Panc1 (cell line): ENCODE data around the gene GALNTL6.

Experiments
- TF ChIP-seq, protein P1 (sequence below), 2 experiments: IDR thresholded peaks; 2 replicates each; pipeline ENCODE4 v1.6.1; 2011 to 2012; ENCODE audit warnings: low read depth in 2 of 2, control low read depth in 1 of 2, low read length in 1 of 2, mild to moderate bottlenecking in 1 of 2, moderate library complexity in 1 of 2; ENCODE audit not compliant: insufficient read depth in 1 of 2
- TF ChIP-seq, protein P2 (sequence below): fragments of 450-650 bp; IDR thresholded peaks from 2 replicates; pipeline ENCODE4 v1.5.1; 2017; ENCODE audit warnings: mild to moderate bottlenecking

DNA sequence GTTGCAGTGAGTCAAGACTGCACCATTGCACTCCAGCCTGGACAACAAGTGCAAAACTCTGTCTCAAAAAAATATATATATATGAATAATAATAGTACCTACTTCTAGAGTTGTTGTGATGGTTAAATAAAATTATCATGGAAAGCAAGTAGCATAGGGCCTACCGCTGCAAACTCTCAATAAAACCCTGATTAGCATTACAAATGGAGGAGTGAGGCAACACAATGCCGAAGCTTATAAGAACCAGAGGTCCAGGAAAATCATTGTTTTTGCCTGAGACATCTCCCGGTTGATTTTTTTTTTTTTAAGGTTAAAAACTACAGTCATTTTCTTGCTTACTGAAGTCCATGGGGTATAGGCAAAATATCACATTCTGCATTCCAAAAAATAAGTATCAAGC is 1170.4 kb downstream of the GALNTL6 start:
- TF ChIP-seq, protein P1, sequence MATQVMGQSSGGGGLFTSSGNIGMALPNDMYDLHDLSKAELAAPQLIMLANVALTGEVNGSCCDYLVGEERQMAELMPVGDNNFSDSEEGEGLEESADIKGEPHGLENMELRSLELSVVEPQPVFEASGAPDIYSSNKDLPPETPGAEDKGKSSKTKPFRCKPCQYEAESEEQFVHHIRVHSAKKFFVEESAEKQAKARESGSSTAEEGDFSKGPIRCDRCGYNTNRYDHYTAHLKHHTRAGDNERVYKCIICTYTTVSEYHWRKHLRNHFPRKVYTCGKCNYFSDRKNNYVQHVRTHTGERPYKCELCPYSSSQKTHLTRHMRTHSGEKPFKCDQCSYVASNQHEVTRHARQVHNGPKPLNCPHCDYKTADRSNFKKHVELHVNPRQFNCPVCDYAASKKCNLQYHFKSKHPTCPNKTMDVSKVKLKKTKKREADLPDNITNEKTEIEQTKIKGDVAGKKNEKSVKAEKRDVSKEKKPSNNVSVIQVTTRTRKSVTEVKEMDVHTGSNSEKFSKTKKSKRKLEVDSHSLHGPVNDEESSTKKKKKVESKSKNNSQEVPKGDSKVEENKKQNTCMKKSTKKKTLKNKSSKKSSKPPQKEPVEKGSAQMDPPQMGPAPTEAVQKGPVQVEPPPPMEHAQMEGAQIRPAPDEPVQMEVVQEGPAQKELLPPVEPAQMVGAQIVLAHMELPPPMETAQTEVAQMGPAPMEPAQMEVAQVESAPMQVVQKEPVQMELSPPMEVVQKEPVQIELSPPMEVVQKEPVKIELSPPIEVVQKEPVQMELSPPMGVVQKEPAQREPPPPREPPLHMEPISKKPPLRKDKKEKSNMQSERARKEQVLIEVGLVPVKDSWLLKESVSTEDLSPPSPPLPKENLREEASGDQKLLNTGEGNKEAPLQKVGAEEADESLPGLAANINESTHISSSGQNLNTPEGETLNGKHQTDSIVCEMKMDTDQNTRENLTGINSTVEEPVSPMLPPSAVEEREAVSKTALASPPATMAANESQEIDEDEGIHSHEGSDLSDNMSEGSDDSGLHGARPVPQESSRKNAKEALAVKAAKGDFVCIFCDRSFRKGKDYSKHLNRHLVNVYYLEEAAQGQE (IDR thresholded peaks at IDR 0.05; ENCODE audit: insufficient read depth in 1 of 2, low read depth in 2 of 2, low read length in 1 of 2) = no peak
- TF ChIP-seq, protein P2, sequence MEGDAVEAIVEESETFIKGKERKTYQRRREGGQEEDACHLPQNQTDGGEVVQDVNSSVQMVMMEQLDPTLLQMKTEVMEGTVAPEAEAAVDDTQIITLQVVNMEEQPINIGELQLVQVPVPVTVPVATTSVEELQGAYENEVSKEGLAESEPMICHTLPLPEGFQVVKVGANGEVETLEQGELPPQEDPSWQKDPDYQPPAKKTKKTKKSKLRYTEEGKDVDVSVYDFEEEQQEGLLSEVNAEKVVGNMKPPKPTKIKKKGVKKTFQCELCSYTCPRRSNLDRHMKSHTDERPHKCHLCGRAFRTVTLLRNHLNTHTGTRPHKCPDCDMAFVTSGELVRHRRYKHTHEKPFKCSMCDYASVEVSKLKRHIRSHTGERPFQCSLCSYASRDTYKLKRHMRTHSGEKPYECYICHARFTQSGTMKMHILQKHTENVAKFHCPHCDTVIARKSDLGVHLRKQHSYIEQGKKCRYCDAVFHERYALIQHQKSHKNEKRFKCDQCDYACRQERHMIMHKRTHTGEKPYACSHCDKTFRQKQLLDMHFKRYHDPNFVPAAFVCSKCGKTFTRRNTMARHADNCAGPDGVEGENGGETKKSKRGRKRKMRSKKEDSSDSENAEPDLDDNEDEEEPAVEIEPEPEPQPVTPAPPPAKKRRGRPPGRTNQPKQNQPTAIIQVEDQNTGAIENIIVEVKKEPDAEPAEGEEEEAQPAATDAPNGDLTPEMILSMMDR = no peak
